ENCODE results near the gene SLC26A6. TPM values are rescaled to one million over a fixed set of nuclear protein-coding genes. Genes with fewer than 3 reads are reported as not detected.
A peak's percentile ranks its signal among the peaks of the same experiment; 100 is the strongest.

SLC26A6 gene
- total RNA-seq, 1 experiment from 2014 or later, result 58.9 TPM

GRCh38 chr3:48664929-48665328 is 29.7 kb upstream of the SLC26A6 start:
- H3K9me3 Mint-ChIP-seq, result 0 out of 2 replicates have a peak, but pooled peaks cover 4% of the 10 kb centered on the region
- no peaks in the 10 kb centered on the region for H3K27me3 Mint-ChIP-seq (ENCODE audit: low read depth)
- H3K4me1 Mint-ChIP-seq, result peaks cover 14% of the 10 kb centered on the region
- DNase-seq (ENCODE audit: low spot score), result no peak
- peak overlapping the region; percentile 99 for H3K27ac Mint-ChIP-seq
- ChIA-PET POLR2A (interaction anchor here (1.5 to 4.4 kb wide), 3 partner anchors 19 to 52 kb away, joined by 8 to 41 read pairs (median 25); partner anchors contain the start of genes IP6K2 and SLC26A6), CTCF (interaction anchor here (0.7 to 5.2 kb wide), 13 partner anchors 9 to 342 kb away, joined by 3 to 51 read pairs (median 6); partner anchors contain the start of genes NCKIPSD, SLC26A6 and WDR6)
- ATAC-seq, result no peak
- H3K36me3 Mint-ChIP-seq, result peaks cover 20% of the 10 kb centered on the region
- TF ChIP-seq, protein P1, sequence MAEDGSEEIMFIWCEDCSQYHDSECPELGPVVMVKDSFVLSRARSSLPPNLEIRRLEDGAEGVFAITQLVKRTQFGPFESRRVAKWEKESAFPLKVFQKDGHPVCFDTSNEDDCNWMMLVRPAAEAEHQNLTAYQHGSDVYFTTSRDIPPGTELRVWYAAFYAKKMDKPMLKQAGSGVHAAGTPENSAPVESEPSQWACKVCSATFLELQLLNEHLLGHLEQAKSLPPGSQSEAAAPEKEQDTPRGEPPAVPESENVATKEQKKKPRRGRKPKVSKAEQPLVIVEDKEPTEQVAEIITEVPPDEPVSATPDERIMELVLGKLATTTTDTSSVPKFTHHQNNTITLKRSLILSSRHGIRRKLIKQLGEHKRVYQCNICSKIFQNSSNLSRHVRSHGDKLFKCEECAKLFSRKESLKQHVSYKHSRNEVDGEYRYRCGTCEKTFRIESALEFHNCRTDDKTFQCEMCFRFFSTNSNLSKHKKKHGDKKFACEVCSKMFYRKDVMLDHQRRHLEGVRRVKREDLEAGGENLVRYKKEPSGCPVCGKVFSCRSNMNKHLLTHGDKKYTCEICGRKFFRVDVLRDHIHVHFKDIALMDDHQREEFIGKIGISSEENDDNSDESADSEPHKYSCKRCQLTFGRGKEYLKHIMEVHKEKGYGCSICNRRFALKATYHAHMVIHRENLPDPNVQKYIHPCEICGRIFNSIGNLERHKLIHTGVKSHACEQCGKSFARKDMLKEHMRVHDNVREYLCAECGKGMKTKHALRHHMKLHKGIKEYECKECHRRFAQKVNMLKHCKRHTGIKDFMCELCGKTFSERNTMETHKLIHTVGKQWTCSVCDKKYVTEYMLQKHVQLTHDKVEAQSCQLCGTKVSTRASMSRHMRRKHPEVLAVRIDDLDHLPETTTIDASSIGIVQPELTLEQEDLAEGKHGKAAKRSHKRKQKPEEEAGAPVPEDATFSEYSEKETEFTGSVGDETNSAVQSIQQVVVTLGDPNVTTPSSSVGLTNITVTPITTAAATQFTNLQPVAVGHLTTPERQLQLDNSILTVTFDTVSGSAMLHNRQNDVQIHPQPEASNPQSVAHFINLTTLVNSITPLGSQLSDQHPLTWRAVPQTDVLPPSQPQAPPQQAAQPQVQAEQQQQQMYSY (CRISPR knock-in tag; IDR thresholded peaks at IDR 0.05), result no peak
- TF ChIP-seq ZNF263 (CRISPR knock-in tag; IDR thresholded peaks at IDR 0.05; ENCODE audit: low read depth), result no peak
- no peak for TF ChIP-seq USF1 (CRISPR knock-in tag; IDR thresholded peaks at IDR 0.05)
- TF ChIP-seq FOXP1 (CRISPR knock-in tag; IDR thresholded peaks at IDR 0.05; ENCODE audit: borderline replicate concordance), result no peak
- TF ChIP-seq, protein P2, sequence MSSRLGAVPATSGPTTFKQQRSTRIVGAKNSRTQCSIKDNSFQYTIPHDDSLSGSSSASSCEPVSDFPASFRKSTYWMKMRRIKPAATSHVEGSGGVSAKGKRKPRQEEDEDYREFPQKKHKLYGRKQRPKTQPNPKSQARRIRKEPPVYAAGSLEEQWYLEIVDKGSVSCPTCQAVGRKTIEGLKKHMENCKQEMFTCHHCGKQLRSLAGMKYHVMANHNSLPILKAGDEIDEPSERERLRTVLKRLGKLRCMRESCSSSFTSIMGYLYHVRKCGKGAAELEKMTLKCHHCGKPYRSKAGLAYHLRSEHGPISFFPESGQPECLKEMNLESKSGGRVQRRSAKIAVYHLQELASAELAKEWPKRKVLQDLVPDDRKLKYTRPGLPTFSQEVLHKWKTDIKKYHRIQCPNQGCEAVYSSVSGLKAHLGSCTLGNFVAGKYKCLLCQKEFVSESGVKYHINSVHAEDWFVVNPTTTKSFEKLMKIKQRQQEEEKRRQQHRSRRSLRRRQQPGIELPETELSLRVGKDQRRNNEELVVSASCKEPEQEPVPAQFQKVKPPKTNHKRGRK (CRISPR knock-in tag; IDR thresholded peaks at IDR 0.05; ENCODE audit: borderline replicate concordance), result no peak
- TF ChIP-seq JUN (CRISPR knock-in tag; IDR thresholded peaks at IDR 0.05), result no peak
- TF ChIP-seq NFE2L1 (CRISPR knock-in tag; IDR thresholded peaks at IDR 0.05), result no peak
- TF ChIP-seq E2F1 (CRISPR knock-in tag; IDR thresholded peaks at IDR 0.05), result no peak
- no peak for TF ChIP-seq IRF1 (CRISPR knock-in tag; IDR thresholded peaks at IDR 0.05)
- no peak for TF ChIP-seq ESRRA (CRISPR knock-in tag; IDR thresholded peaks at IDR 0.05; ENCODE audit: borderline replicate concordance)
- TF ChIP-seq SMAD3 (CRISPR knock-in tag; IDR thresholded peaks at IDR 0.05; ENCODE audit: borderline replicate concordance), result no peak
- no peak for TF ChIP-seq ZNF219 (CRISPR knock-in tag; IDR thresholded peaks at IDR 0.05; ENCODE audit: borderline replicate concordance)
- no peak for TF ChIP-seq ZBTB21 (CRISPR knock-in tag; IDR thresholded peaks at IDR 0.05; ENCODE audit: borderline replicate concordance)
- TF ChIP-seq, protein P3, sequence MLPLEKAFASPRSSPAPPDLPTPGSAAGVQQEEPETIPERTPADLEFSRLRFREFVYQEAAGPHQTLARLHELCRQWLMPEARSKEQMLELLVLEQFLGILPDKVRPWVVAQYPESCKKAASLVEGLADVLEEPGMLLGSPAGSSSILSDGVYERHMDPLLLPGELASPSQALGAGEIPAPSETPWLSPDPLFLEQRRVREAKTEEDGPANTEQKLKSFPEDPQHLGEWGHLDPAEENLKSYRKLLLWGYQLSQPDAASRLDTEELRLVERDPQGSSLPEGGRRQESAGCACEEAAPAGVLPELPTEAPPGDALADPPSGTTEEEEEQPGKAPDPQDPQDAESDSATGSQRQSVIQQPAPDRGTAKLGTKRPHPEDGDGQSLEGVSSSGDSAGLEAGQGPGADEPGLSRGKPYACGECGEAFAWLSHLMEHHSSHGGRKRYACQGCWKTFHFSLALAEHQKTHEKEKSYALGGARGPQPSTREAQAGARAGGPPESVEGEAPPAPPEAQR (CRISPR knock-in tag; IDR thresholded peaks at IDR 0.05), result no peak
- TF ChIP-seq, protein P4, sequence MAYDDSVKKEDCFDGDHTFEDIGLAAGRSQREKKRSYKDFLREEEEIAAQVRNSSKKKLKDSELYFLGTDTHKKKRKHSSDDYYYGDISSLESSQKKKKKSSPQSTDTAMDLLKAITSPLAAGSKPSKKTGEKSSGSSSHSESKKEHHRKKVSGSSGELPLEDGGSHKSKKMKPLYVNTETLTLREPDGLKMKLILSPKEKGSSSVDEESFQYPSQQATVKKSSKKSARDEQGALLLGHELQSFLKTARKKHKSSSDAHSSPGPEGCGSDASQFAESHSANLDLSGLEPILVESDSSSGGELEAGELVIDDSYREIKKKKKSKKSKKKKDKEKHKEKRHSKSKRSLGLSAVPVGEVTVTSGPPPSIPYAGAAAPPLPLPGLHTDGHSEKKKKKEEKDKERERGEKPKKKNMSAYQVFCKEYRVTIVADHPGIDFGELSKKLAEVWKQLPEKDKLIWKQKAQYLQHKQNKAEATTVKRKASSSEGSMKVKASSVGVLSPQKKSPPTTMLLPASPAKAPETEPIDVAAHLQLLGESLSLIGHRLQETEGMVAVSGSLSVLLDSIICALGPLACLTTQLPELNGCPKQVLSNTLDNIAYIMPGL (CRISPR knock-in tag; IDR thresholded peaks at IDR 0.05), result no peak
- TF ChIP-seq ATF1 (CRISPR knock-in tag; IDR thresholded peaks at IDR 0.05), result no peak
- TF ChIP-seq, protein P5, sequence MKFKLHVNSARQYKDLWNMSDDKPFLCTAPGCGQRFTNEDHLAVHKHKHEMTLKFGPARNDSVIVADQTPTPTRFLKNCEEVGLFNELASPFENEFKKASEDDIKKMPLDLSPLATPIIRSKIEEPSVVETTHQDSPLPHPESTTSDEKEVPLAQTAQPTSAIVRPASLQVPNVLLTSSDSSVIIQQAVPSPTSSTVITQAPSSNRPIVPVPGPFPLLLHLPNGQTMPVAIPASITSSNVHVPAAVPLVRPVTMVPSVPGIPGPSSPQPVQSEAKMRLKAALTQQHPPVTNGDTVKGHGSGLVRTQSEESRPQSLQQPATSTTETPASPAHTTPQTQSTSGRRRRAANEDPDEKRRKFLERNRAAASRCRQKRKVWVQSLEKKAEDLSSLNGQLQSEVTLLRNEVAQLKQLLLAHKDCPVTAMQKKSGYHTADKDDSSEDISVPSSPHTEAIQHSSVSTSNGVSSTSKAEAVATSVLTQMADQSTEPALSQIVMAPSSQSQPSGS (CRISPR knock-in tag; IDR thresholded peaks at IDR 0.05; ENCODE audit: borderline replicate concordance, low read depth), result no peak
- TF ChIP-seq ERG (CRISPR knock-in tag; IDR thresholded peaks at IDR 0.05), result no peak
- no peak for TF ChIP-seq SP1 (CRISPR knock-in tag; conservative IDR thresholded peaks at IDR 0.05)
- no peak for TF ChIP-seq SMAD4 (CRISPR knock-in tag; IDR thresholded peaks at IDR 0.05)
- H3K4me3 Mint-ChIP-seq, result no peak overlapping the region

Data from WTC11 (cell line).